K562 (cell line): Measurements from ENCODE around the gene AKIRIN1. TPM values are rescaled to one million over a fixed set of nuclear protein-coding genes. Genes with fewer than 3 reads are reported as not detected.

Source experiments
- ELF1 ChIP-seq: fragments of 200-800 bp; sonication (Bioruptor generic); IDR thresholded peaks from 2 replicates; pipeline ENCODE4 v1.6.1; 2016; ENCODE audit warnings: missing genetic modification characterization, missing compliant biosample characterization
- ERF ChIP-seq: fragments of 450-650 bp; formaldehyde crosslinking; IDR thresholded peaks from 2 replicates; pipeline ENCODE4 v1.4.0; 2020; ENCODE audit warnings: mild to moderate bottlenecking, mixed read lengths
- GTF2A2 ChIP-seq: IDR thresholded peaks from 2 replicates; pipeline ENCODE4 v1.6.1; 2016; ENCODE audit warnings: mild to moderate bottlenecking, missing genetic modification characterization, missing compliant biosample characterization
- NCOA1 ChIP-seq: fragments of 450-650 bp; IDR thresholded peaks from 2 replicates; pipeline ENCODE4 v1.6.1; 2016; ENCODE audit warnings: low read depth
- NFE2 ChIP-seq: IDR thresholded peaks from 2 replicates; pipeline ENCODE4 v1.6.1; 2014; ENCODE audit warnings: antibody characterized with exemption, low read depth
- RNF219 ChIP-seq: fragments of 250-450 bp; sonication (Bioruptor Pico); IDR thresholded peaks from 2 replicates; pipeline ENCODE4 v1.5.0; 2022; ENCODE audit warnings: mild to moderate bottlenecking
- TFAP4 ChIP-seq: sonication (generic); formaldehyde crosslinking; IDR thresholded peaks from 2 replicates; pipeline ENCODE4 v1.8.0; 2022; ENCODE audit warnings: missing genetic modification reagents, mild to moderate bottlenecking, moderate library complexity, borderline replicate concordance
- ZNF318 ChIP-seq, 2 experiments: fragments of 450-650 bp; IDR thresholded peaks; 2 replicates each; pipeline ENCODE4 v1.6.1; 2016; ENCODE audit warnings: mild to moderate bottlenecking in 2 of 2, borderline replicate concordance in 1 of 2, low read depth in 1 of 2, moderate library complexity in 1 of 2
- ZNF507 ChIP-seq: conservative IDR thresholded peaks from 2 replicates; pipeline ENCODE4 v1.6.1; 2017; ENCODE audit warnings: missing genetic modification characterization, missing compliant biosample characterization
- ZNF592 ChIP-seq: fragments of 450-650 bp; IDR thresholded peaks from 2 replicates; pipeline ENCODE4 v1.6.1; 2017; ENCODE audit warnings: antibody characterized with exemption, mild to moderate bottlenecking
- polyA plus RNA-seq, 8 experiments: library from polyadenylated mRNA; depleted of rRNA in 4 of 8; stranded (reverse) in 5 of 8; unstranded in 3 of 8; fragments of >200 nt; fragmentation: Nextera tagmentation in 2 of 8; fragmentation: Illumina TruSeq in 1 of 8; extraction: Ambion mirVana in 2 of 8; extraction: Trizol in 1 of 8; gene quantifications; 2 replicates each; pipeline versions ENCODE4 v1.2.1 to v1.2.3, GENCODE V29; 2011 to 2014; ENCODE audit warnings: inconsistent platforms in 1 of 8, missing spikeins in 1 of 8
- total RNA-seq, 7 experiments: library from RNA; depleted of rRNA in 6 of 7; stranded (reverse); fragments of >200 nt in 6 of 7; fragmentation: Illumina TruSeq in 2 of 7; extraction: Trizol in 2 of 7; gene quantifications; 2 replicates each; pipeline versions ENCODE4 v1.2.1 to v1.2.3, GENCODE V29; 2011 to 2021; ENCODE audit warnings: low replicate concordance in 1 of 7

AKIRIN1 gene
- total and polyA plus RNA-seq, 9 of the 15 experiments (the other 6 are each of a cell fraction or from before 2014, with no cell fraction given) = 11.5 to 139 (median 83.4) TPM

- TF ChIP-seq ZNF592 (0 out of 2 replicates have a peak, but pooled peaks have one; percentile 12), ZNF507 (tag) (no peak), NFE2 (no peak), GTF2A2 (tag) (no peak), RNF219 (CRISPR knock-in tag) (no peak), ELF1 (tag) (peak; percentile 45; the same call in 1 of the 2 replicates), ERF (CRISPR knock-in tag) (peak; percentile 64; the same call in 1 of the 2 replicates), ZNF318 (IDR thresholded peaks at IDR 0.05; ENCODE audit: borderline replicate concordance in 1 of 2, low read depth in 1 of 2) (no peak), NCOA1 (no peak), TFAP4 (CRISPR knock-in tag) (peak; percentile 60; the same call in 1 of the 2 replicates)
These were observed 35.2 kb downstream of the AKIRIN1 start, which contains the start of gene NDUFS5 (continued) for GRCh38 chr1:39026051-39026865.
